ENCODE results near the gene AQP7.
"Not testable (repeated sequence)": the region's sequence is repeated elsewhere in the genome, so short reads cannot be mapped to it uniquely, and the experiment has no call there.

DNA sequence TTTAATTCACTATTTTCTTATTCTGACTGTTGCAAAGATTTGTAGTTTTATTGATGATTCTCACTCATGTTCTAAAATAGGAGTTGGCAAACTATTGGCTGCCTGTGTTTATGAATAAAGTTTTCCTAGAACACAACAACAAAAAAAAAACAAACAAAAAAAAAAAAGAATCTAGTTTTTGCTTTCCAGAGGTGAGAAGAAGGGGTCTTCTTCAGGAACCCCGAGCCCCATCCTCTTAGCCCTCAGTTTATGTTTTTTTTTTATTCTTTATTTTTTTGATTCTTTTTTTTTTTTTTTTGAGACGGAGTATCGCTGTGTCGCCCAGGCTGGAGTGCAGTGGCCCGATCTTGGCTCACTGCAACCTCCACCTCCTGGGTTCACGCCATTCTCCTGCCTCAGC is 22.1 kb upstream of the AQP7 start:
- TF ChIP-seq, protein P1, sequence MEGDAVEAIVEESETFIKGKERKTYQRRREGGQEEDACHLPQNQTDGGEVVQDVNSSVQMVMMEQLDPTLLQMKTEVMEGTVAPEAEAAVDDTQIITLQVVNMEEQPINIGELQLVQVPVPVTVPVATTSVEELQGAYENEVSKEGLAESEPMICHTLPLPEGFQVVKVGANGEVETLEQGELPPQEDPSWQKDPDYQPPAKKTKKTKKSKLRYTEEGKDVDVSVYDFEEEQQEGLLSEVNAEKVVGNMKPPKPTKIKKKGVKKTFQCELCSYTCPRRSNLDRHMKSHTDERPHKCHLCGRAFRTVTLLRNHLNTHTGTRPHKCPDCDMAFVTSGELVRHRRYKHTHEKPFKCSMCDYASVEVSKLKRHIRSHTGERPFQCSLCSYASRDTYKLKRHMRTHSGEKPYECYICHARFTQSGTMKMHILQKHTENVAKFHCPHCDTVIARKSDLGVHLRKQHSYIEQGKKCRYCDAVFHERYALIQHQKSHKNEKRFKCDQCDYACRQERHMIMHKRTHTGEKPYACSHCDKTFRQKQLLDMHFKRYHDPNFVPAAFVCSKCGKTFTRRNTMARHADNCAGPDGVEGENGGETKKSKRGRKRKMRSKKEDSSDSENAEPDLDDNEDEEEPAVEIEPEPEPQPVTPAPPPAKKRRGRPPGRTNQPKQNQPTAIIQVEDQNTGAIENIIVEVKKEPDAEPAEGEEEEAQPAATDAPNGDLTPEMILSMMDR (IDR thresholded peaks at IDR 0.05) = not testable (repeated sequence)
- TF ChIP-seq EP300, POLR2AphosphoS5, POLR2A (IDR thresholded peaks at IDR 0.05): not testable (repeated sequence)
